ENCODE data around the gene NARS2.

Gene NARS2

DNA sequence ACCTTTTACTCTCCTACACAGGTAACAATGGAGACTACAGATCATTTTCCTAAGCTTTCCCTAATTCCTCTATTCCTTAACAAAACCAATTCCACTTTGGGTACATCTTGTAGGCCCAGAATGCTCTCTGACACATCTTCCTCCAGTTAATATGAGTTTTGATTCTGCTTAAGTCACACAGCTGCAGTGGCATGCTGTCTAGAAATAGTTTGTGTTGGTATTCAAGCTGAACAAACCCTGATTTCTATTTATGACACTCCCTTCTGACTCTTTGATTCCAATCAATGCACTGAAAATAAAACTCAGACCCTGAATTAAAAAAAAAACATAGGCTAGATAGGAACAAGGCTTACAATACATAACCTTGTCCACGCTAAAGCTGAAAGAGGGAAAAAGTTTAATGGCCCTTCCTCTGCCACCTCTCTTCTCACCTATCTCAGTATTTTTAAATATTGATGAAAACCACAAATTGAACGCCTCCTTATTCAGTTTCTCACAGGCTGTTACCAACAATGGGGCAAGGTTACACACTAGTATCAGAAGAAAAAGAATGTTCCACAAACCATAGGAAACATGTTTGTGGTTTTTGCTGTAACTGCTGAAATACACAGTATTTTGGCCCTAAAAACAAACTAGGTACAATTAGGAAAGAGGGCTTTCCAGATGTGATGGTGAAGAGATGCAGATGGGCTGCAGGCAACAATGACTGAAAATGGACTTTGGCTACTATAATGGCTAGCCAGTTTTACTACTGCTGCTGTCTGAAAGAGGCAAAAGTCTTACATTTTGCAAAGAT lies 121.3 kb downstream of the NARS2 start:
- TF ChIP-seq, protein P1, sequence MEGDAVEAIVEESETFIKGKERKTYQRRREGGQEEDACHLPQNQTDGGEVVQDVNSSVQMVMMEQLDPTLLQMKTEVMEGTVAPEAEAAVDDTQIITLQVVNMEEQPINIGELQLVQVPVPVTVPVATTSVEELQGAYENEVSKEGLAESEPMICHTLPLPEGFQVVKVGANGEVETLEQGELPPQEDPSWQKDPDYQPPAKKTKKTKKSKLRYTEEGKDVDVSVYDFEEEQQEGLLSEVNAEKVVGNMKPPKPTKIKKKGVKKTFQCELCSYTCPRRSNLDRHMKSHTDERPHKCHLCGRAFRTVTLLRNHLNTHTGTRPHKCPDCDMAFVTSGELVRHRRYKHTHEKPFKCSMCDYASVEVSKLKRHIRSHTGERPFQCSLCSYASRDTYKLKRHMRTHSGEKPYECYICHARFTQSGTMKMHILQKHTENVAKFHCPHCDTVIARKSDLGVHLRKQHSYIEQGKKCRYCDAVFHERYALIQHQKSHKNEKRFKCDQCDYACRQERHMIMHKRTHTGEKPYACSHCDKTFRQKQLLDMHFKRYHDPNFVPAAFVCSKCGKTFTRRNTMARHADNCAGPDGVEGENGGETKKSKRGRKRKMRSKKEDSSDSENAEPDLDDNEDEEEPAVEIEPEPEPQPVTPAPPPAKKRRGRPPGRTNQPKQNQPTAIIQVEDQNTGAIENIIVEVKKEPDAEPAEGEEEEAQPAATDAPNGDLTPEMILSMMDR (IDR thresholded peaks at IDR 0.05) = no peak
- H3K36me3 ChIP-seq = no peaks in the 10 kb centered on the region

DNA sequence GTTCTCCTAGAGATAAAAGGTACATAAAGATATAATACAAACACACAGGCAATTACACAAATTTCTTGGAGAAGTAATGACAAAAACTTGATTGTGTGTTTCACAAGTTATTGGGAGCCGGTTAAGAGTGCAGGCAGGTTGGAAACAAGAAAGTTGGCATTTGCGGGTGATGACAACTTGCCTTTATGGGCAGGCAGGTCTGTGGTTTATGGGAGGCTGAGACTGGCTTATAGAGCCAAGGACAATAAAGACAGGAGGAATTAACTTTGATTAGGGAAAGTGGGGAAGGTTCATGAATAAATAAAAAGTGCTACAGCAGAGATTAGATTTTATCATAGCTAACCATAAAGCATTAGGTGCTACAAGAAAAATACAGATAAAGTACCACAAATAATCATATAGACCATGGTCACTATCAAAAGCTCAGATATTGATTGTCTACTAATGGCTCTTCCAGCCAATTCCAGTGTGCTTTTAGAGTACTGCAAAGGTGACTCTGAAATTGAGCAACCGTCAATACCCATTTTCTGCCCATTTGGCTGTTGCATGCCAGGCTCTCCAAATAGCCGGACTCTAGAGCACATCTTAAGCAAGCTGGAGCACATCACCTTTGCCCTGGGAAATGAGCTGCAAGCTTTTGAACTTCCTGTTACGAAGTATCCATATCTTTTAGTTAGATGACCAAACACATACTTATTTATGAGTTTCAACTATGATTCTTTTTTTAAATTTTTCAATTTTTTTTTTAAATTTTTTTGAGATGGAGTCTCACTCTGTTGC lies 123.1 kb downstream of the NARS2 start:
- no peak overlapping the region for H3K4me3 ChIP-seq (ENCODE audit: low read depth in 1 of 2, low read length in 1 of 2)
- no peaks in the 10 kb centered on the region for H3K27me3 ChIP-seq
- TF ChIP-seq, protein P1 (IDR thresholded peaks at IDR 0.05) = no peak
- H3K4me1 ChIP-seq (ENCODE audit: control insufficient read depth in 1 of 2, insufficient read depth in 1 of 2, low read depth in 1 of 2, low read length in 1 of 2) = peaks cover 0 to 13% of the 10 kb centered on the region in 2 experiments
- no peaks in the 10 kb centered on the region for H3K36me3 ChIP-seq
- H3K9me3 ChIP-seq = no peaks in the 10 kb centered on the region
- no peak overlapping the region for H3K27ac ChIP-seq

More for the DNA sequence above, 121.3 kb downstream of the NARS2 start:
- Histone ChIP-seq H3K27me3 (no peaks in the 10 kb centered on the region), H3K4me3 (ENCODE audit: low read depth in 1 of 2, low read length in 1 of 2) (no peak overlapping the region), H3K9me3 (no peaks in the 10 kb centered on the region), H3K4me1 (ENCODE audit: control insufficient read depth in 1 of 2, insufficient read depth in 1 of 2, low read depth in 1 of 2, low read length in 1 of 2) (peaks cover 0 to 10% of the 10 kb centered on the region in 2 experiments), H3K27ac (no peak overlapping the region)

DNA sequence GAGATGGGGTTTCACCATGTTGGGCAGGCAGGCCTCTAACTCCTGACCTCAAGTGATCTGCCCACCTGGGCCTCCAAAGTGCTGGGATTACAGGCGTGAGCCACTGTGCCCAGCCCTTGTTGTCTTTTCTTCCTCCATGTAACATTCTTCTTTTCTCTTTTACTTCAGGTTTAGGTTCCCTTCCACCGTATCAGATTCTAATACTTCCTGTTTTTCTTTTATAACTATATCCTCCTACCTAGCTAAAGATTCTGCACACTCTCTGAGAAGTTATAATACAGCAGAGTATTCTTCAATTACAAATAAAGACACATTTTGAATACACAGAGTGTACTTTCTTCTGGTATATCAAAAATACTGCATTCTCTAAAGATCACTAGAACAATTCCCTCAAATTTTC lies 123.8 kb downstream of the NARS2 start:
- TF ChIP-seq, protein P1 (IDR thresholded peaks at IDR 0.05) = no peak
- Histone ChIP-seq H3K27me3 (no peaks in the 10 kb centered on the region), H3K36me3 (no peaks in the 10 kb centered on the region)

DNA sequence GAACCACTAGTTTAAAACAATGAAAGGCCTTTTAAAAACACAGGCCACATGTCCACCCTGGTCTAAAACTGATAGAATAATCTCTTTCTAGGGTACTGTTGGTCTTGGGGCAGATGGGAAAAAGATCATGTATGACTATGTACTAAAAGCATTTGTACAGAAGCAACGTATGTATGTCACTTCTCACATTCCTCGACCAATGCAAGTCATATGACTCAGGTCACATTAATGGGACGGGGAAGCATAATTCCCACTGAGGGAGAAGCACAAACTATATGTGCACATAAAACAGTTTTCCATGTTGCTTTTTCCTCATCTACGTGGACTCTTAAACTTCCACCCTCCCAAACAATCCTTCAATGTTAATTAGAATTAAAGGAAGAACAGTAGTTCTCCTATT lies 124.8 kb downstream of the NARS2 start:
- H3K4me3 ChIP-seq (ENCODE audit: low read depth in 1 of 2, low read length in 1 of 2) = no peak overlapping the region
- TF ChIP-seq, protein P1 (IDR thresholded peaks at IDR 0.05) = no peak
- no peaks in the 10 kb centered on the region for H3K9me3 ChIP-seq
- no peak overlapping the region for H3K27ac ChIP-seq
- peaks cover 0 to 13% of the 10 kb centered on the region in 2 experiments for H3K4me1 ChIP-seq (ENCODE audit: control insufficient read depth in 1 of 2, insufficient read depth in 1 of 2, low read depth in 1 of 2, low read length in 1 of 2)
- H3K36me3 ChIP-seq = no peaks in the 10 kb centered on the region
- no peaks in the 10 kb centered on the region for H3K27me3 ChIP-seq

More for the DNA sequence above, 123.8 kb downstream of the NARS2 start:
- H3K4me1 ChIP-seq (ENCODE audit: control insufficient read depth in 1 of 2, insufficient read depth in 1 of 2, low read depth in 1 of 2, low read length in 1 of 2) = peaks cover 0 to 13% of the 10 kb centered on the region in 2 experiments
- H3K9me3 ChIP-seq = no peaks in the 10 kb centered on the region
- no peak overlapping the region for H3K4me3 ChIP-seq (ENCODE audit: low read depth in 1 of 2, low read length in 1 of 2)
- H3K27ac ChIP-seq = no peak overlapping the region

DNA sequence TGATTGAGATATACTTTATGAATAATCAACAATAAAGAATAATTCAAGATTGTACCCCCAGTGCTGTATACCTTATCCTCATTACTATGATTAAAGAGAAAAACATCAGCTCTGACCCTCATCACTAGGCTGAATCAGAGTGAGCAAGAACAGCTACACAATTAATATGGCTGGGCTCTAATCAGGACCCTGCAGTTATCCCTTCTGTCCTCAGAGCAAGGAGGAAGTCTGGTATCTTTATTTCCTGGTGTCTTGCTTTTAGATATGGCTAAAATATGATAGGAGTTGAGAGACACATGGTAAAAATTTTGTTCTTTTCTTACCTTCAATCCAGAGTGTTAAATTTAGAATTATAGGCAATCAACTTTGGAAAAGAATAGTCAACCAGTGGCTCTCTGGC lies 128.5 kb downstream of the NARS2 start:
- Histone ChIP-seq H3K9me3 (no peaks in the 10 kb centered on the region), H3K36me3 (no peaks in the 10 kb centered on the region), H3K4me1 (ENCODE audit: control insufficient read depth in 1 of 2, insufficient read depth in 1 of 2, low read depth in 1 of 2, low read length in 1 of 2) (peaks cover 0 to 13% of the 10 kb centered on the region in 2 experiments), H3K4me3 (ENCODE audit: low read depth in 1 of 2, low read length in 1 of 2) (no peak overlapping the region), H3K27me3 (no peaks in the 10 kb centered on the region), H3K27ac (no peak overlapping the region)
- TF ChIP-seq, protein P1 (IDR thresholded peaks at IDR 0.05) = no peak
